Activated T-cell treated with anti-CD3 and anti-CD28 coated beads, Interleukin-2, amount 50 U/mL, for 48 hours (primary cell): ENCODE results near the gene PRKD1.

Source experiments
- DNase-seq, 2 experiments: peaks; one replicate each; pipeline ENCODE4 v3.0.0-alpha.2; 2020

PRKD1 gene

DNA sequence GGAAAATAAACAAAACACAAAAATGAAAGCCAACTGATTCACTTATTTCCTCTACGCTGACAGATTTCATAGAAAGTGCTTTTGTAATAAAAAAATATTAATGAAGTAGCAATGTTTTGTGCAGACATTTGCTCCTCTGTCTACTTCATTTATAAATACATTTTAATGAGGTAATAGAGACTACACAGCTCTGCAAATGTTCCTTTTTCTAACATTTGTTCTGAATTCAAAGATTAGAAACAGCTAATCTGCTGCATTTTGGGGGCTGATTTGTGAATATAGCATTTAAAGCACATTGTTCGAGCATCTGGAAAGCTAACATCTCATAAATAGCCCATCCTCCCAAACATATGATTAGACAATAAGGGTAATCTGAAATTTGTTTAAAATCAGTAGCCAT, 97.8 kb downstream of the PRKD1 start:
- DNase-seq = no peak

DNA sequence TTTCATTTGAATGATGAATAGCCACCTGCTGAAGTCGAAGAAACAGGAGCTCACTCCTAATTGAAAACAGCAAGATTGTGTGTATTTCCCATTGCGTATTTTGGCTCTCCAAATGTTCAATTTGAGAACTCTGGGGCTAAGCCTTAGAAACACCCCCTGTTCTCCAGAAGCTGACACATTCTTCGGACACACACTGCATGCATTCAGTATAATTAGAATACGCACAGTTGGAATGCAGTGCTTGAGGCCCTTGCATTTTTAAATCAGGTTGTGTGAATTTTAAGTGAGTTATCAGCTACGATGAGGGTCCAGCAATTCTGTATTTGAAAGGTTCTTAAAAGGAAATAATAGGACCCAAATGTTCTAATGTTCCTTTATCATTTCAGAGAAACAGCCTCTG, 103.8 kb downstream of the PRKD1 start:
- DNase-seq = no peak

DNA sequence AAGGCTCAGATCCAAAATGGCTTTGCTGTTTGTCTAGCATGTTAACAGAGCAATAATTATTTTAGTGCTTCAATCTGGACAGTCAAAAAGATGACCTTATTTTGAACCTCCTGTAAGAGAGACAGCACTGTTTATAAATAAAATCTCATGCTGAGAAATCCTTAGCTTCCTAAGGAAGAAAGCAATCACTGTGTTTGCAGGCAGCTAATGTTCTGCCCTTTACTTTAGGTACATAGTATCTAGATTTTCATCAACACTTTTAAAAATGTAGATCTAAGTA, 105.3 kb downstream of the PRKD1 start:
- no peak for DNase-seq

DNA sequence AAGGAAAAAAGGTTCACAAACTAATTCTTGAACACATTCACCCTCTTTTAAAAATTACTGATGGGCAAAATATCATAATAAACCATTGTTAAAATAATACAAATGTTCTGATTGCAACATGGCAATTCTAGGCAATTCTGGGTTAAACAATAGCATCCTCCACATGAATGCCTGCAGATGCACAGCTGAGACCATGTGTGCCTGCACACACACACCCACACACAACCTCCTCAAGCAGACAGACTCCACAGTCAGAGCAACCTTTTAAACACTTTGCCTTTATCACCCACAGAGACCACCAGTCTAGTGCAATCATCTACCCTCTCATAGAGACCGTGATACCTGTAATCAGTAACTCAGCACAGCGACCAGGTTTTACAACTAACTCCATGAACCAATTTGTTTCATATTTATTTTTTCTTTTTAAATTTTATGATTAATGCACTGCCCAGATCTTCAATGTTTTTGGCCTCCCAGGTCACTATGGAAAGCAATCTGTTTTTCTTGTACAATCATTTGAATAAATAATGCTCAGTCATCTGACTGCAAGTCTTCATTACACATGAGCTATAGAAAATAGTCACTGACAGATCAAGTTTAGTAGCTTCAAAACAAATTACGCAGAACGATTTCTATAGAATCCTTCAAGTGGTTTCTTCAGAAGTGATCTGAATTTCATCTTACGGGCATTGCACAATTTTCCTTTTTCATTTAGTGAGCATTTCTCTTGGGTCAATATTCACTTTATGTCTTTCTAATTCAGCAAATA, 105.8 kb downstream of the PRKD1 start:
- DNase-seq = no peak

DNA sequence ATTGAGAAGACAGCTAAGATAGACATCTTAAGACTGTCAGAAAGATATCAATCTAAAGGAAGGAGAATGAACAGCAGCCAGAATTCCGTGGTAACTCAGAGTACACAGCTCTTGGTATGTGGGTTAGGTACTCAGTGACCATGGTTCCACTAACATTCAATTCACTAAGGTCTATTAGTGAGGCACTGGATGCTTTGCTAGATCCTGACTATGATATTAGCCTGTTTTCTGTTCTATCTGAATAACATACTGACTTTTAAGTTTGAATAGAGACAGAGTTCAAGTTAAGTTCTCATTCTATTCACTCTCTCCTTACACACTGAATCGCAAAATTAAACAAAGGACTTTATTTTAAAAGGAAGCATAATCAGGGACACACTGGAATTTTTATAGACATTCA, 106.4 kb downstream of the PRKD1 start:
- no peak for DNase-seq

DNA sequence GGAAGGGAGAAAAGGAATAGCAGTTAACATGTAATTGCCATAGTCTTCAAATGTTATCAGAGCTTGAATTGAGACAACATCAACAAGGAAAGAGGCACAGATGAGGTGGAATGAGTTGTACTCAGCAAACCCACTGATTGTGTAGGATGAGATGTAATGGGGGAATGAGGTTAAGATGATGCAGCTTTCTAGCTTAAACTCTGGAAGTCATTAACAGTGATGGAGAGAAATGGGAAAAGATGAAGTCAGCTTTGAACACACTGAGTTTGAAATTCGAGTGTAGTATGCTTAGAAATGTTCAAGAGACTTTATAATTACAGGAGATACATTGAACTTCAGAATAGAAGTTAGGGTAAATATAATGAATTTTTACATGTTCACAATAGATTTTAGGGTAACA, 106.9 kb downstream of the PRKD1 start:
- DNase-seq = no peak

DNA sequence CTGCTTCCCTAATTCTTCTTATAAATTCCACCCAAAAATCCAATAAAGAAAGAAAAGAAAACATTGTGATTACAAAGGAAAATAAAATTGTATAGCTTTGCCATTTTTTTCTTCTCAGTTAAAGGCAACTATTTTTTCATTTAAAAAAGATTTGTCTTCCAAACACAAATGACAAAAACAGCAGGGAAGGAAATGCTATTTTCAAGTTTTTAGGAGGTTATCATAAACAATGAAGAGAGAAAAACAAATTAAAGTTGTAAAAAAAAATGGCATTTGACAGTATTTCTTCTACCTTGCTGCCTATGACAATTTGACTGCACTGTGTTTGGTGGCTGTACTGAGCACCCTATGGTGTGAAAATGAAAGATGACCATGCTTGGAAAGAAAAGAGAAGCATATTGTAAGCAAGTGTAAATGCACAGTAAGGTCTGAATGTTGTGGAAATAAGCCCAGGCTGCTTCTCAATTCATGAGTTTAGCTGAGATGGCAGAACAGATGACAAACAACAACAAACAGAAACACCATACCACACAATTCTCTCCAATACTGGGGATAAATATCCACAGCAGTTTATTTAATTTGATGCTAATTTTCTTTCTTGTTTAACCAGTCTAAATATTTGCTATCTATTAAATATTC, 109.8 kb downstream of the PRKD1 start:
- no peak for DNase-seq

DNA sequence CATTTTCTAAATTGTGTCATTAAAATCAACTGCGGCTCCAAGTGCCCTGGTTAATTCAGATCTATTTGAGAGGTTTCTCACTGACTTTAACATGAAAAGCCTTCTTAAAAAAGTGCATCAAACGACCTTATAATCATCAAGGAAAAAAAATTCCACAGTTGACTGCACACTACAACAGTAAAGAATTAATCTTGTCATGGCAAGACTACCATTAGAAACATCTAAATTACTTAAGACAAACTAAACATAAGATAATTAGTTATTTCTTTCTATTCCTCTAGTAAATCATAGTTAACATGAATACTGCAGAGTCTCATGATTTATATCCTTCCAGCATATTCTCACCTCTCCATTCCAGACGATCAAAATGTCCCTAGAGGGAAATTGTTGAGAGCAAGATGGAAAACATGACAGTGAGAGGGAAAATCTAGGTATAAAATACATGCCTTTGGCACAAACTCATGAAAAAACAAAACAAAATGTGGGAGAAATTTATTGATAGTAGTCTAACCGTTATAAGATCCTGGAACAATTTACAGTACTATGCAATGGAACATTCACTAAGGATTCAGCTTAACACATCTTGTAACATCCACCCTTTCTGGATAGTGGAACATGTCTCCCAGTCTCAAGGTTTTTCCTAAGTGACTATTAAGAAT, 112.5 kb downstream of the PRKD1 start:
- no peak for DNase-seq

DNA sequence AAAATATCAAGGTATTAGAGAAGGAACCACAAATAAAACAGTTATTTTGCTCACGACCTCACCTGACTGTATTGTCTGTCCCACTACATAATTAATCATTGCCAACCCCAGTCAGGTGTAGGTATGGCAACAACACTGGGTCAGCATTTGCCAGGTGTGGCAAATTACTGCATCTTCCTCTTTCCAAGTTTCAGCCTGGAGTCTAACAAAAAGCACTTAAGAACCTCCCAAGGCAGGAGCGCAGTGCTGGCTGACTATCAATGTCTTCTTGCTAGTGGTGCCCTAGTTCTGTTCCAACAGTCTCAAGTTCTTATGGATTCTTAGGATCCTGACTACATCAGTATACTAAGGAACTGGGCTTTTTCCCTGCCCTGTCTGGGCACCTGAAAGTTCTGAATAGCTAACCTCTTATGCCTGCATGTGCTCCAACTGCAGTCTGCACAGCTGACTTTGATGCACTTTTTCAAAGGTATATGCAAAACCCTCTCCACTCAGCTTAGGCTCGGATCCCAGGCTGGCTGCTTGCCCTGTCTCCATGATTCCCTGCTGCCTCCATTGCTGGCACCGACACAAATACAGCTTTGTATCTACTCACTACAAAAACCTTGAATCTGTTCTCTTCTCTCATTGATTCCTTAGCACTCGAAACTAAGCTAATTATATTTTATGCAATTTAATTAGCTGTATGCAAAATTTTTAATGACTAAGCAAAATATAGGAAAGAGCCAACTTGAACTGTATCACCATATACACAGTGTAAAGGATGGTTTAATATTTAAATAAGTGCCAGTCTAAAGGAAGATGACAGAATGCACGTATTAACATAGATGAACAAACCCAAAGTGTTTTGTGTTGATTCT, 113.3 kb downstream of the PRKD1 start:
- DNase-seq = no peak

DNA sequence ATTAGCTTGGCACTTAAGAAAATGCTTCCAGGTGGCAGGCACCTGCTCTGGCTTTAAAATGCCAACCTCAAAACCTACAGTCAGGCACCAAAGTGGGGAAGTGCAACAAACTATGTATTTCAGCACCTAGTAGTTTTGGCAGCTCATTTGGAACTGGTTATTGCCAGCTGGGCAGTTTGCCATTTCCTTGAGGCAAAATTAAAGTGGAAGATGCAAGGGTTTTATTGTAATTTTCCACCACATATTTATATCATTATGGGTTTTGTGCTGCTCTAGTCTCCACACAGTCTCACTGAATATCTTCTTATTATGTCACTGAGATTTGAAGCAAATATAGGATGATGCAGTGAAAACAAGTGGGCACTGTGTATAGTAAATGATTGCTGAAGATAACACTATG, 117.0 kb downstream of the PRKD1 start:
- DNase-seq = no peak

DNA sequence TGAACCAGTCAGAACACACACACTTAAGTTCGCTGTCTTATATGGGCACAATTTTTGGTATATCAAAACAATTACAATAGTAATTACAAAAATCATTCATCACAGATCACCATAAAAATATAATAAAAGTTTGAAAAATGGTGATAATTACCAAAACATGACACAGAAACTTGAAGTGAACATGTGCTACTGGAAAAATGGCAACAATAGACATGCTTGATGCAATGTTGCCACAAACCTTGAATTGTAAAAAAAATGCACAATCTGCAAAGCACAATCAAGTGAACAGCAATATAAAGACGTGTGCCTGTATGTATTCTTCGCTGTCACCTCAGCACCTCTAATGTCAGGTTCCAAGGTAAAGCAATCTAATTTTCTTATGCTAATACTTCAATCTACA, 117.6 kb downstream of the PRKD1 start:
- DNase-seq = no peak

DNA sequence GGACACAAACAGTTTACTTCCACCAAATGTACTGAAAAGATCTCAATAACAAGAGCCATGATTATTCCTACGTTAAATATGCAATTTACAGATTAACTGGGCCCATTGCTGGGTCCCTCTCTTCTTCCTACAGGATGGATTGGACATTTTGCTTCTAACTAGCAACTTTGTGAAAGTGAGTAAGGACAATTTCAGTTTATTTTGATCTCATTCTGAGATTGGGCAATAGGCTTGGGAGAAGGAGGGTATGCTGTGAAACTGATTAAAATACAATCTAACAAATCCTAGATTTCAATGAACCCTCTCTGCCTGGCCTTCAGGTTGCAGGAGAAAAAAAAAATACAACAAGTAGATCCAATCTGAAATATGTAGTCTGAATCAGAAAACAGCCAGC, 121.5 kb downstream of the PRKD1 start:
- DNase-seq = no peak

DNA sequence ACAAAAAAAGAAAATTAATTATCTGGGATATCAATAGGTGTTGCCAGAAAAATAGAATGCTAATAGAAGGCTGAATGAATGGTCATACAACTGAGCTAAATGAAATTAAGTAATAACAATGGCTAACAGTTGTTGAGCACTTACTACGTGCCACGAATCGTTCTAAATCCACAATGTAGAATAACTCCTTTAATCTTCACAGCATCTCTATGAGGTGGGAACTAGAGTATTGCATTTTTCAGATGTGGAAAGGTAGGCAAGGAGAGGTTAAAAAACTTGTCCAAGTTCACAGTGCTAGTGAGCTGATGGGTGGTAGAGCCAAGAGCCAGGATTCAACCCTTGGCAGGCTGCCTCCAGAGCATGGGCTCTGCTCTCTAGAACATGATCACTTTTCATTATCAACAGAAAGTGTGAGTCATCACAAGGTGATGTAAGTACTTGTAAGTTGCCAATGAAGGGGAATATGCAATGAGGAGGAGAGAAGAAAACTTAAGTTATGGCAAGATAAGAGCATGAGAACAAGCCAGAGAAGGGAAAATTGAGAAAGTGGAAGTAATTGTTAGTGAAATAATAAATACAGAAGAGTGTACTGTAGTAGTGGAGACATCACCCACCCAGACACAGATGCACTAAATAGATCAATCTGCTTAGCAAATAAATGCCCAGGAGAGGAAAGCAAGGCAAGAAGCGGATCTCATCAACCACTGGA, 122.1 kb downstream of the PRKD1 start:
- DNase-seq = no peak

DNA sequence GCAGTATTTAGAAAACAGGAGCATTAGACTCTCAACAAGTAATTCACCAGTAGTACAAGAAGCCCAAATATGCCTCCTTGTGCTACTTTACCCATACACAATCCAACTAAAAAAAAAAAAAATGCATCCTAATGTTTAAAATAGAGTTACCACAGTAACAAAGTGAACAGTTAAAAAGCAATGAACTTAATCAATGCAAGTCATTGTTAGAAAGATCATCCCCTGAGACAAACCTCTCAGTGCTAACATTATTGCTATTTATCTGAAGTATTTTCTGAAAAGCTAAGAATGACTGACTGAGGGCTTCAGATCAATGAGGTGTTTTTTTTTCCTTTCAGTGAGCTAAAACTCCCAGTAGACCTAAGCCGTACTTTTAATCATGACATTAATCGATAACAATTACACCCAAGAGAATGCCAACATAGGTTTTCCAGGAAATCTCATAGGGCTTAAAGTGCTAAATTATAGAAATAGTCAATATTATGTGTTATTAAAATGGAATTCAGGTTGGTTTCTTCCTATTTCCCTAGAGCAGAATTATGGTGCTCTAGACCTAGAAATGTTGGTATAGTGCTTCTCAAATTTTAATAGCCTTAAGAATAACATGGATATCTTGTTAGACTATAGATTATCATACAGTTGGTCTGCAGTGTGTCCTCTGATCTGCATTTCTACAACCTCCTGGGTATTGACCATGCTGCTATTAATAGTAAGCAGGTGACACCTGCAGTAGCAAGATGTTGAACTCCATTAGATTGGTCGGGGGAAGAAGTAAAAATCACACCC, 123.0 kb downstream of the PRKD1 start:
- DNase-seq = no peak

DNA sequence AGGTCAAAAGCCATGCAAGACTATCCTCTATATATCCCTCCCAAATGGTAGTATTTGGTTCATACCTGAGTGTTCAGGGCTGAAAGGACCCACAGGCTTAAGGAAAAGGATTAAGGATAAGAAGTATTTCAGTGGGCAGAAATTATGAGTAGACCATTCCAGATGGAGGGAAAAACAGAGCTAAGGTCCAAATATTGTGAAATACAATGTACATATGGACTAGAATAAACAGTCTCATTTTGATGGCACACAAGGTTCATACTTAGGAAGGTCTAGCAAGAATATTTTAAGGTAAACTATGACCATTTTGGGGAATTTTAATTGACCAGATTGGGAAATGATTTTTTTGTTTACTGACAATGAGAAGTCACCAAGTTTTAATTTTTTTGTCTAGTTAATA, 124.6 kb downstream of the PRKD1 start:
- no peak for DNase-seq

DNA sequence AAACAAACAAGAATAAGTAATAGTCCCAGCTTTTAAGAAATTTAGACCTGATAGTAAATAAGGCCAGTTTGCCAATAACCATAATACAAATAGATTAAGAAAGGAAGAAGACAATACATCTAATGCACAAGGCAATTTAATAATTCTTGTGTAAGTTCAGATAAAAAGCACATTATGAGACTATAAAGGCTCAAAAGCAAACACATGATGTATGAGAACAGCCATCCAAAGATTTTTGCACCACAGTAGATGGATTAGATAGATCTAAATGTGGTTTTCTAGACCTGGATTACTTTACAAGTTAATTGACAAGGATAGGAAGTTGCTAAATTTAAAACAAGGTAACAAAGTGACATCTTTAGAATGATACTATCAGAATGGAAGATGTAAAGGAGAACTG, 125.4 kb downstream of the PRKD1 start:
- no peak for DNase-seq

DNA sequence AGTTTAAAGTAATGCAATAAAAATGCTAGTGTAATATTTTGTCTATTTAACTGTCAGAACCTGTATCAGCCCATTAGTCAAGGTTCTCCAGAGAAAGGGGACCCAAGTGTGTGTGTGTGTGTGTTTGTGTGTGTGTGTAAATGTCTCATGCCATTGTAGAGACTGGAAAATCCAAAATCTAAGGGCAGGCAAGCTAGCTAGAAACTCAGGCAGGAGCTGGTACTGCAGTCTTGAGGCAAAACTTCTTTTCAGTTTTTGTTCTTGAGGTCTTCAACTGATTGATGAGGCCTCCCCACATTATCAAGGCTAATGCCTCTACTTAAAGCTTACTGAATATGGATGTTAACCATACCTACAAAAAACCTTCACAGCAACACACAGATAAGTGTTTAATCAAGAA, 126.7 kb downstream of the PRKD1 start:
- no peak for DNase-seq

DNA sequence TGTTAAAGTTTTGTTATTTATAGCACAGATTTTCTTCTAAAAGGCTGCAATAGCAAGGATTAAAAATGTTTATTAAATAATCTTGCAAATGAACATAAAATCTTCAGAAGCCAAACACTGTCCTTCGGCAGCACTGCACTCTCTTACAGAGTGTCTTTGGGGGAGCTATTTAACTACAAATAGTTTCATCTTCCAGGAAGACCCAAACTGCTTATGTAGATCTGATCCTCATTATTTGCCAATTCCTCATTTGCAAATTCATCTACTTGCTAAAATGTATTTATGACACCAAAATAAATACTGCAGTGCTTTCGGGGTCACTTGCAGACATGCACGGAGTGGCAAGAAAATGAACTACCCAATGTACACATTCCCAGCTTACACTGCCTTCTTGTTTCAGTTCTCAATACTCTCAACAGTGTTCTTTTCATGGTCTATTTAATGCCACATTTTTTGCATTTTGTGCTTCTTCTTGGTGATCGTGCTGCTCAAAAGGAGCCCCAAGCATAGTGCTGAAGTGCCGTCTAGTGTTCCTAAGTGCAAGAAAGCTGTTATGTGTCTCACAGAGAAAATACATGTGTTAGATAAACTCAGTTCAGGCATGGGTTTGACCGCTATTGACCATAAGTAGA, 128.1 kb downstream of the PRKD1 start:
- no peak for DNase-seq

DNA sequence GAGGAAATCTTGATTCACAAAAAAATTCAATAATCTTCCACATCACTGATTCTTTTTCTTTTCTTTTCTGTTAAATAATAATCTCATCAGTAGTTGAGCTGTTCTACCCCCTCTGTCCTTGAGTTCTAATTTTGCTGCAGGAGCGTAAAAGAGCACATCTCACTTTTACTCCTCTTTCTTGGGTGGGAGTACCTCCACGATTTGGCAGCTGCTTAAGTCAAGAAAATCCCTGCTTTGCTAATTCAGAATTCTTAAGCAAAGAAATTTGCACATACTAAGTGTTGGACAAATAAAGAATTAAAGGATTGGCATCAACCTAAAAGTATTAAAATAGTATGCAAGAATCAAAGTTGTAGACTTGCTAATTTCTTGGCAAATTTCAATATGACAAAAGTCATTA, 128.8 kb downstream of the PRKD1 start:
- no peak for DNase-seq

DNA sequence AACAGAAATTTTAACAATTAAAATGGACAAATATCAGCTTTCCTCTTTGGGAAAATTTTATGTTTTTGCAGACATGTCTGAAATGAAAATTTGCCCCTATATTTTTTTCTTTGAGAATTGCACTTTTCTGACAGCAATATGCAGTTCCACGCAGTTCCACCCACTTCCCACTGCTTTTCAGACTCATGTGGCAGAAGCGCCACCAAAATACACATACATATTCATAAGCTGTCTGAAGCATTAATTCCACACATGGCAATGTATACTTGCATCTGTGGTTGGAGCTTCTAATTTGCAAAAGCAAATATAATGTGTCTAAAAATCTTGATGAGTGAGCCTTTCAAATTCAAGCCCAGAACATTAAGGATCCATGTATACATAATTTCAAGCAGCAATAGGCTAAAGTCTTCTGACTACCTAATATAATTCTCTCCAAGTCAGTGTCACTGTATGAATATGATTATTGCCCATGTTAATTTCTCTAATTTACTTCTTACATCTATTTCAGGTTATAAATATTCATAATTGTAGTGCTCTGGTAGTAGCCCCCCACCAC, 129.5 kb downstream of the PRKD1 start:
- DNase-seq = no peak

DNA sequence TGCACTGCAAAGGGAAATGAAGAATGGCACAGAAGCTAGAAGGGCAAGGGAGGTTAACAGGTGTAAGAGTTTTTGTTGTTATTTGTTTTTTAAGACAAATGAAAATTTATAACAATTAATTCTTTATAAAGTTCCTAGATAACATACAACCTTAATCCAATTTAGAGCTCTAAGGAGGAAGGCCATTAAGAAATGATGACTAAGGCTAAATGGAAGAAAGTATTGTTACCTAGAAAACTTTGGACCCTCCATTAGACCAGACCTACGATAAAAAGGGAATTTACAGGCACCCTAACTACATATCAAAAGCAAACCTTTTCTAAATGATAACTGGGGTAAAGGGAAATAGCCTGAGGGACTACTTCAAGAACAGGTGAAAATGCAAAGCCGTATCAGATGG, 130.8 kb downstream of the PRKD1 start:
- no peak for DNase-seq
